ENCODE data around the gene SNRPN. TPM values are rescaled to one million over a fixed set of nuclear protein-coding genes. Genes with fewer than 3 reads are reported as not detected.
"Not testable (repeated sequence)": the region's sequence is repeated elsewhere in the genome, so short reads cannot be mapped to it uniquely, and the experiment has no call there.

SNRPN gene
- total RNA-seq (100 to 1,000 TPM; 109 to 223 (median 137) TPM), polyA plus RNA-seq (100 to 1,000 TPM; 157 to 160 TPM)
- long read RNA-seq, donor 1, transcript SNRPN-201 (10 exons, 1,304 nt), result minor isoform, 5 of 547 reads
- long read RNA-seq, donor 1, transcript SNRPN-202 (10 exons, 1,528 nt), result major isoform, 464 of 547 reads
- long read RNA-seq, donor 1, partial matches to known transcripts, result 22 of 547 reads
- long read RNA-seq, donor 1, other reads (novel, unspliced or antisense), result 54 of 547 reads
- long read RNA-seq, donor 2, transcript SNRPN-202 (10 exons, 1,528 nt), result major isoform, 67 of 130 reads
- long read RNA-seq, donor 2, partial matches to known transcripts, result 51 of 130 reads
- long read RNA-seq, donor 2, other reads (novel, unspliced or antisense), result 8 of 130 reads
- long read RNA-seq, donor 3, transcript SNRPN-202 (10 exons, 1,528 nt), result major isoform, 108 of 131 reads
- long read RNA-seq, donor 3, partial matches to known transcripts, result 8 of 131 reads
- long read RNA-seq, donor 3, other reads (novel, unspliced or antisense), result 12 of 131 reads

DNA sequence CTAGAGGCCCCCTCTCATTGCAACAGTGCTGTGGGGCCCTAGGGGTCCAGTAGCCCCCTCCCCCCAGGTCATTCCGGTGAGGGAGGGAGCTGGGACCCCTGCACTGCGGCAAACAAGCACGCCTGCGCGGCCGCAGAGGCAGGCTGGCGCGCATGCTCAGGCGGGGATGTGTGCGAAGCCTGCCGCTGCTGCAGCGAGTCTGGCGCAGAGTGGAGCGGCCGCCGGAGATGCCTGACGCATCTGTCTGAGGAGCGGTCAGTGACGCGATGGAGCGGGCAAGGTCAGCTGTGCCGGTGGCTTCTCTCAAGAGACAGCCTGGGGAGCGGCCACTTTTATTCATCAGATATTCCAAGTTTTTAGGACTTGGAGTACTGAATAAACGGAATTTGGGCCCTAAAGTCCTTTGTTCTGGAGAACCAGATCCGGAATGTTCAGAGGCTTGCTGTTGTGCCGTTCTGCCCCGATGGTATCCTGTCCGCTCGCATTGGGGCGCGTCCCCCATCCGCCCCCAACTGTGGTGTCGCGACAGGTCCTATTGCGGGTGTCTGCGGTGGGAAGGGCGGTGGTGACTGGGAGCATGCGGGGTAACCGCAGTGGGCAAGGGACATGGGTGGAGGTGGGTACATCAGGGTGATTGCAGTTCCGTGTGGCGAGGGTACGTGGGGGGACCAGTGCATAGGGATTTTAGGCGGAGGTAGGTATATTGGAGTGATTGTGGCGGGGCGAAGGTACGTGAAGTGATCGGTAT is at the start of gene SNRPN, which contains the start of gene SNURF:
TSS of gene SNRPN (plus strand) at position 205 of the 748 bp plus-strand sequence. CDS start 19,467 bp downstream, outside the sequence.
TSS of gene SNURF (plus strand) at position 205 of the 748 bp plus-strand sequence. CDS start at position 267, 62 bp downstream.
- H3K27ac ChIP-seq, result peak within 1 kb of the TSS; percentile 82 to 84
- DNase-seq, result peak; percentile 62 to 78 (median 75)
- WGBS, 3 donors, result 39 to 48% (median 48%) methylated on average over 47 of the region's 47 CpGs
- H3K36me3 ChIP-seq, result no peaks in the 10 kb centered on the region
- no peaks in the 10 kb centered on the region for H3K27me3 ChIP-seq
- peak within 1 kb of the TSS; percentile 73 for H3K4me3 ChIP-seq
- H3K9me3 ChIP-seq, result peaks cover 0 to 3% of the 10 kb centered on the region in 2 donors
- intact Hi-C loops (cut with DNase I), result no loop called here
- TF ChIP-seq, protein P1, sequence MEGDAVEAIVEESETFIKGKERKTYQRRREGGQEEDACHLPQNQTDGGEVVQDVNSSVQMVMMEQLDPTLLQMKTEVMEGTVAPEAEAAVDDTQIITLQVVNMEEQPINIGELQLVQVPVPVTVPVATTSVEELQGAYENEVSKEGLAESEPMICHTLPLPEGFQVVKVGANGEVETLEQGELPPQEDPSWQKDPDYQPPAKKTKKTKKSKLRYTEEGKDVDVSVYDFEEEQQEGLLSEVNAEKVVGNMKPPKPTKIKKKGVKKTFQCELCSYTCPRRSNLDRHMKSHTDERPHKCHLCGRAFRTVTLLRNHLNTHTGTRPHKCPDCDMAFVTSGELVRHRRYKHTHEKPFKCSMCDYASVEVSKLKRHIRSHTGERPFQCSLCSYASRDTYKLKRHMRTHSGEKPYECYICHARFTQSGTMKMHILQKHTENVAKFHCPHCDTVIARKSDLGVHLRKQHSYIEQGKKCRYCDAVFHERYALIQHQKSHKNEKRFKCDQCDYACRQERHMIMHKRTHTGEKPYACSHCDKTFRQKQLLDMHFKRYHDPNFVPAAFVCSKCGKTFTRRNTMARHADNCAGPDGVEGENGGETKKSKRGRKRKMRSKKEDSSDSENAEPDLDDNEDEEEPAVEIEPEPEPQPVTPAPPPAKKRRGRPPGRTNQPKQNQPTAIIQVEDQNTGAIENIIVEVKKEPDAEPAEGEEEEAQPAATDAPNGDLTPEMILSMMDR (IDR thresholded peaks at IDR 0.05), result no peak
- TF ChIP-seq POLR2A (IDR thresholded peaks at IDR 0.05), result peak; percentile 58
- no peaks in the 10 kb centered on the region for H3K4me1 ChIP-seq (ENCODE audit: insufficient read depth)

DNA sequence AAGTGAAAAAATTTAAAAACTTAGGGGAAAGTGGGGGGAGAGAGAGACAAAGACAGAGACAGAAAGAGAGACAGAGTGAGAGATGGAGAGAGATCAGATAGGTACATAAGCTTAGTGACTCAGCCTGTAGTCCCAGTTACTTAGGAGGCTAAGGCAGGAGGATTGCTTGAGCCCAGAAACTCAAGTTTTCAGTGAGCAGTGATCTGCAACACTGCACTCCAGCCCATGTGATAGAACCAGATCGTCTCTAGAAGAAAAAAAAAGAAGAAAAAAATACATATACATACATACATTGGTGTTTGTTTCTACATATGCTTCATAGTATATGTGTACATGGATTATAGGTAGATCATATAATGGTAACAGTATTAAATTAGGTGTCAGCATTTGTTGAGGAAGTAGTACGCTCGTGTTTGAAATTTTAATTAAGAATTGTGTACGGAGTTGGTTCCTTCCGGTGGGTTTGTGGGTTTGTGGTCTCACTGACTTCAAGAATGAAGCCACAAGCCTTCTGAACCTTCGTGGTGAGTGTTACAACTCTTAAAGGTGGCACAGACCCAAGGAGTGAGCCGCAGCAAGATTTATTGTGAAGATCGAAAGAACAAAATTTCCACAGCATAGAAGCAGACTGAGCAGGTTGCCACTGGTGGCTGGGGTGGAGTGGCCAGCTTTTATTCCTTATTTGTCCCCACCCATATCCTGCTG is 38.3 kb upstream of the SNRPN start:
- no peaks in the 10 kb centered on the region for H3K4me1 ChIP-seq (ENCODE audit: insufficient read depth)
- no peaks in the 10 kb centered on the region for H3K9me3 ChIP-seq
- intact Hi-C loops (cut with DNase I), result no loop called here
- DNase-seq, result no peak
- H3K4me3 ChIP-seq, result no peak overlapping the region
- no peaks in the 10 kb centered on the region for H3K36me3 ChIP-seq
- no peaks in the 10 kb centered on the region for H3K27me3 ChIP-seq
- no peak overlapping the region for H3K27ac ChIP-seq
- TF ChIP-seq EP300 (IDR thresholded peaks at IDR 0.05) (no peak), POLR2A (IDR thresholded peaks at IDR 0.05) (no peak)
- TF ChIP-seq, protein P1 (IDR thresholded peaks at IDR 0.05), result no peak
- 79 to 88% (median 81%) methylated on average over 8 of the region's 8 CpGs for WGBS, 3 donors

DNA sequence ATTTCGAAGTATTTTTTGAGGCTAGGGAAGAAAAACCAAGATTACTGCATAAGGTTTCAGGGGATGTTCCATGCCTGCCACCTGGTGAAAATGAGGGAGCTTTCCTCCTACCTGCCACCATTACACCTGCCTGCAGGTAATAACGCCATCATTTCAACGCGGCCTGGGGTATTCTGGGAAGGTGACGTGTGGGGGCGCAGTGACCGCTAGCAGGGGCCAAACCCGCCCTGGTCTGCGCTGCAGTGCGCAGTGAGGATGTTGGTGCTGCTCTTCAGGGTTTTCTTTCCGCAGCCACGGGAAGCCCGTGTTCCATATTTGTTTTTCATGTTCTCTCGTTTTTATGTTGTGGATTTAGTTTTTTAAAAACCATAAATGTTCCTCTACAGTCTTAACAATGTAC is 37.4 kb upstream of the SNRPN start:
- no peak for DNase-seq
- H3K4me1 ChIP-seq (ENCODE audit: insufficient read depth), result no peaks in the 10 kb centered on the region
- WGBS, 3 donors, result 87 to 89% (median 89%) methylated on average over 14 of the region's 14 CpGs
- no peaks in the 10 kb centered on the region for H3K27me3 ChIP-seq
- intact Hi-C loops (cut with DNase I), result no loop called here
- no peak overlapping the region for H3K27ac ChIP-seq
- H3K36me3 ChIP-seq, result no peaks in the 10 kb centered on the region
- TF ChIP-seq, protein P1 (IDR thresholded peaks at IDR 0.05), result no peak
- TF ChIP-seq POLR2A (IDR thresholded peaks at IDR 0.05), result no peak
- no peak for TF ChIP-seq EP300 (IDR thresholded peaks at IDR 0.05)
- no peaks in the 10 kb centered on the region for H3K9me3 ChIP-seq
- no peak overlapping the region for H3K4me3 ChIP-seq

DNA sequence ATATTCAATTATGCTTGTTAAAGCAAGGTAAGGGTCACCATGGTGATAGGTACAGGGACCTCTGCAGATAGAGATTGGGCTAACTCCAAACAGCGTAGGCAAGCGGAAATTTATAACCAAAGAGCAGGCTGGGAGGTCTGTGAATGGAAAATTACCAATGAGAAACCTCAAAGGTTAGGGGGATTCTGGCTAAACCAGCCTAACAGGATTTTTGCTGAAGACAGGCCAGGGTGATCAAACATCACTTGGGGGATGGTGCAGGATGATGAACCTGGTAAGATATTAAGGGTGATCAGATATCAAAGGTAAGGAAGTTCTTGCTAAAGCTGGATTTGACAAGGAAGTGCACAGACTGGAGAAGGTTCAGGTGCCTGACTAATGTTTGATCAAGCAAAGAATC is 35.3 kb upstream of the SNRPN start:
- intact Hi-C loops (cut with DNase I), result no loop called here
- H3K27me3 ChIP-seq, result no peaks in the 10 kb centered on the region
- WGBS, 3 donors, result 82 to 90% (median 84%) methylated on average over 2 of the region's 2 CpGs

DNA sequence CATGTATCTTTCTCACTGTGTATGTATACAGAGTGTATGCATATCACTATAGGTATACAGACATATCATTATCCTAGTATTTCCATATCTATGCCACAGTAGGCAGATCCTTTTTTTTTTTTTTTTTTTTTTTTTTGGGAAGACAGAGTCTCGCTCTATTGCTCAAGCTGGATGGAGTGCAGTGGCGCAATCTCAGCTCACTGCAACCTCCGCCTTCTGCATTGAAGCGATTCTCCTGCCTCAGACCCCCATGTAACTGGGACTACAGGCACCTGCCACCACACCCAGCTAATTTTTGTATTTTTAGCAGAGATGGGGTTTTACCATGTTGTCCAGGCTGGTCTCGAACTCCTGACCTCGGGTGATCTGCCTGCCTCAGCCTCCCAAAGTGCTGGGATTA is 32.0 kb upstream of the SNRPN start:
- intact Hi-C loops (cut with DNase I); H3K27me3 ChIP-seq; H3K4me1 ChIP-seq (ENCODE audit: insufficient read depth); DNase-seq; H3K9me3 ChIP-seq; H3K36me3 ChIP-seq; H3K27ac ChIP-seq; H3K4me3 ChIP-seq: not testable (repeated sequence)
- 83 to 88% (median 84%) methylated on average over 6 of the region's 6 CpGs for WGBS, 3 donors

More for the DNA sequence above, 35.3 kb upstream of the SNRPN start:
- DNase-seq, result no peak
- TF ChIP-seq EP300 (IDR thresholded peaks at IDR 0.05) (no peak), POLR2A (IDR thresholded peaks at IDR 0.05) (no peak)
- TF ChIP-seq, protein P1 (IDR thresholded peaks at IDR 0.05), result no peak
- Histone ChIP-seq H3K36me3 (no peaks in the 10 kb centered on the region), H3K27ac (no peak overlapping the region), H3K4me1 (ENCODE audit: insufficient read depth) (no peaks in the 10 kb centered on the region), H3K9me3 (no peaks in the 10 kb centered on the region), H3K4me3 (no peak overlapping the region)
